ENCODE data around the gene PLXDC1.
"Not testable (repeated sequence)": the region's sequence is repeated elsewhere in the genome, so short reads cannot be mapped to it uniquely, and the experiment has no call there.

The PLXDC1 gene

GRCh38 chr17:39170109-39170508, 18.7 kb upstream of the PLXDC1 start:
- TF ChIP-seq CTCF (IDR thresholded peaks at IDR 0.05; ENCODE audit: low read depth, low read length), result no peak
- DNase-seq (ENCODE audit: extremely low read depth, low read depth), result no peak

GRCh38 chr17:39169518-39169917, 18.1 kb upstream of the PLXDC1 start:
- no peak for TF ChIP-seq CTCF (IDR thresholded peaks at IDR 0.05; ENCODE audit: low read depth, low read length)
- DNase-seq (ENCODE audit: extremely low read depth, low read depth), result no peak

GRCh38 chr17:39169101-39169500, 17.7 kb upstream of the PLXDC1 start:
- no peak for DNase-seq (ENCODE audit: extremely low read depth, low read depth)
- no peak for TF ChIP-seq CTCF (IDR thresholded peaks at IDR 0.05; ENCODE audit: low read depth, low read length)

GRCh38 chr17:39168503-39168902, 17.1 kb upstream of the PLXDC1 start:
- DNase-seq (ENCODE audit: extremely low read depth, low read depth), result not testable (repeated sequence)

GRCh38 chr17:39167476-39167875, 16.0 kb upstream of the PLXDC1 start:
- no peak for DNase-seq (ENCODE audit: extremely low read depth, low read depth)
- no peak for TF ChIP-seq CTCF (IDR thresholded peaks at IDR 0.05; ENCODE audit: low read depth, low read length)

GRCh38 chr17:39166437-39167335, 15.2 kb upstream of the PLXDC1 start:
- no peak for TF ChIP-seq CTCF (IDR thresholded peaks at IDR 0.05; ENCODE audit: low read depth, low read length)
- DNase-seq (ENCODE audit: extremely low read depth, low read depth), result no peak

GRCh38 chr17:39165841-39166349, 14.5 kb upstream of the PLXDC1 start, which contains the start of gene ARL5C:
Gene ARL5C, minus strand, starts transcription at chr17:39166161. Its CDS starts 401 bp downstream, at chr17:39165760.
- TF ChIP-seq CTCF (IDR thresholded peaks at IDR 0.05; ENCODE audit: low read depth, low read length), result no peak
- no peak for DNase-seq (ENCODE audit: extremely low read depth, low read depth)
